Endothelial cell (in vitro differentiated cells): ENCODE data around the gene STAG1. TPM values are rescaled to one million over a fixed set of nuclear protein-coding genes. Genes with fewer than 3 reads are reported as not detected.

Experiments used
- DNase-seq: peaks from one replicate; pipeline ENCODE4 v3.0.0; 2021; ENCODE audit warnings: low spot score
- H3K27ac Mint-ChIP-seq: one replicate; pipeline ENCODE4 v1.8.0; 2021; ENCODE audit warnings: mixed read lengths, inconsistent platforms; ENCODE audit not compliant: unreplicated experiment
- H3K27me3 Mint-ChIP-seq: one replicate; pipeline ENCODE4 v1.8.0; 2021; ENCODE audit warnings: mild to moderate bottlenecking, moderate library complexity, mixed read lengths, inconsistent platforms; ENCODE audit not compliant: unreplicated experiment
- H3K36me3 Mint-ChIP-seq: one replicate; pipeline ENCODE4 v1.8.0; 2021; ENCODE audit warnings: mild to moderate bottlenecking, low read depth, mixed read lengths, inconsistent platforms; ENCODE audit not compliant: unreplicated experiment
- H3K4me1 Mint-ChIP-seq: one replicate; pipeline ENCODE4 v1.8.0; 2021; ENCODE audit warnings: mild to moderate bottlenecking, mixed read lengths, inconsistent platforms; ENCODE audit not compliant: unreplicated experiment
- H3K4me3 Mint-ChIP-seq: one replicate; pipeline ENCODE4 v1.8.0; 2021; ENCODE audit warnings: mild to moderate bottlenecking, mixed read lengths, inconsistent platforms; ENCODE audit not compliant: unreplicated experiment
- H3K9me3 Mint-ChIP-seq: one replicate; pipeline ENCODE4 v1.8.0; 2021; ENCODE audit warnings: mixed read lengths, inconsistent platforms; ENCODE audit not compliant: unreplicated experiment
- CTCF ChIP-seq: fragments of 200-600 bp; sonication (generic); IDR thresholded peaks from one replicate; pipeline ENCODE4 v1.5.0; 2021; ENCODE audit warnings: antibody characterized with exemption; ENCODE audit not compliant: unreplicated experiment
- total RNA-seq: library from RNA; stranded (reverse); fragmentation: NEBNext Ultra II Directional; extraction: Animal tissue kit (Norgen Biotek cat#: 25700); gene quantifications from one replicate; pipeline ENCODE4 v1.2.1, GENCODE V29; 2021; ENCODE audit not compliant: unreplicated experiment

STAG1 gene
- total RNA-seq, 1 donor from 2014 or later, result 30.0 TPM

GRCh38 chr3:136657526-136657925 lies 94.7 kb downstream of the STAG1 start:
- no peak for DNase-seq
- Mint-ChIP-seq H3K9me3 (peaks cover 5% of the 10 kb centered on the region), H3K4me3 (no peak overlapping the region), H3K27me3 (no peaks in the 10 kb centered on the region), H3K4me1 (no peaks in the 10 kb centered on the region), H3K36me3 (peaks cover 5% of the 10 kb centered on the region), H3K27ac (no peak overlapping the region)
- no peak for TF ChIP-seq CTCF

GRCh38 chr3:136653628-136654027 lies 98.5 kb downstream of the STAG1 start:
- TF ChIP-seq CTCF, result no peak
- H3K27me3 Mint-ChIP-seq, result no peaks in the 10 kb centered on the region
- no peaks in the 10 kb centered on the region for H3K4me1 Mint-ChIP-seq
- H3K27ac Mint-ChIP-seq, result no peak overlapping the region
- peaks cover 5% of the 10 kb centered on the region for H3K9me3 Mint-ChIP-seq
- no peak for DNase-seq
- H3K36me3 Mint-ChIP-seq, result peaks cover 5% of the 10 kb centered on the region
- no peak overlapping the region for H3K4me3 Mint-ChIP-seq

DNA sequence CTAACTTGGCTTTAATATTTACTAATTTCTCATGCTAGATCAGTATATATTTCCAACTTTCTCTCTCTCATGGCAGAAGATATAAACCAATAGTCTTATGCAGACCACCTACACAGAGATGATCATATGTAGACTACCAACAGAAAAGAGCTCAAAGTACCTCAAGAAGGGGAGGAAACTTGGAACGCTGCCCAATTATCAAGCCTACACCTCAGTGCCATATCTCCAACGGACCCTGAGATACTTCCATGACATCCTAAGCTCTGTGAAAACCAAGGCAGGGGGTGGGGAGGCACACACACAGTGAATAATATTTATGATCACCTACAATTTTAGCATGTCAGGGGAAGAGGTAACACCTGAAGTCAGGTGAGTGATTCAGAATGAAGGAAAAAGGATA lies 100.6 kb downstream of the STAG1 start:
- no peak overlapping the region for H3K4me3 Mint-ChIP-seq
- peaks cover 5% of the 10 kb centered on the region for H3K36me3 Mint-ChIP-seq
- no peaks in the 10 kb centered on the region for H3K27me3 Mint-ChIP-seq
- H3K9me3 Mint-ChIP-seq, result peaks cover 5% of the 10 kb centered on the region
- H3K27ac Mint-ChIP-seq, result no peak overlapping the region
- DNase-seq, result no peak
- no peak for TF ChIP-seq CTCF
- H3K4me1 Mint-ChIP-seq, result no peaks in the 10 kb centered on the region

GRCh38 chr3:136650461-136650860 lies 101.7 kb downstream of the STAG1 start:
- no peak overlapping the region for H3K27ac Mint-ChIP-seq
- no peak for DNase-seq
- no peaks in the 10 kb centered on the region for H3K27me3 Mint-ChIP-seq

DNA sequence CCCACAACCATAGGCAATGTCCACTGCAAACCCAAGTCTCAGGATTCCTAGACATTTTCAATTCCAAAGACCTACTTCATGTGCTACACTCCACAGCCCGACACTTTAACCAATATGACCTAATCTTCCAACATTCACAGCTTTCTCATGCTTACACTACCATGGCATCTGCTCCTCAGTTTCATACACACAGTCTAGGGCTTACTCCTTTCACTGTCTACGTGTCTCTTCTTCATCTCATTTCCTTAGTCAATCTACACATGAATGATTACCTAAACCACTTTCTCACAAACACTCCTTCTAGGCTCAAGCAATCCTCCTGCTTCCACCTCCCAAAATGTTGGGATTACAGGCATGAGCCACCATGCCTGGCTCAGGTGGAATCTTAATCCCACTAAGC lies 106.3 kb downstream of the STAG1 start:
- Mint-ChIP-seq H3K4me1 (peaks cover 8% of the 10 kb centered on the region), H3K36me3 (peaks cover 5% of the 10 kb centered on the region), H3K27me3 (no peaks in the 10 kb centered on the region), H3K4me3 (no peak overlapping the region), H3K27ac (no peak overlapping the region), H3K9me3 (no peaks in the 10 kb centered on the region)
- TF ChIP-seq CTCF, result no peak
- DNase-seq, result no peak

More at GRCh38 chr3:136650461-136650860, 101.7 kb downstream of the STAG1 start:
- Mint-ChIP-seq H3K4me3 (no peak overlapping the region), H3K4me1 (peaks cover 5% of the 10 kb centered on the region), H3K9me3 (peaks cover 5% of the 10 kb centered on the region), H3K36me3 (peaks cover 10% of the 10 kb centered on the region)
- TF ChIP-seq CTCF, result no peak
